Muscle of arm (tissue), 12 donors: Measurements from ENCODE around the gene MGLL. TPM values are rescaled to one million over a fixed set of nuclear protein-coding genes. Genes with fewer than 3 reads are reported as not detected.
A peak's percentile ranks its signal among the peaks of the same experiment; 100 is the strongest.
"Not testable (repeated sequence)": the region's sequence is repeated elsewhere in the genome, so short reads cannot be mapped to it uniquely, and the experiment has no call there.

Experiments used
- DNase-seq: peaks from one replicate; pipeline ENCODE4 v3.0.0-alpha.2; 2013
- polyA plus RNA-seq, 12 donors: library from polyadenylated mRNA; unstranded; fragments of 120-200 nt; gene quantifications; one replicate each; pipeline ENCODE4 v1.2.1, GENCODE V29; 2013; ENCODE audit not compliant: insufficient read length in 12 of 12

The MGLL gene
- polyA plus RNA-seq, 12 donors = 16.2 to 29.9 (median 24.6) TPM; not detected in 1

GRCh38 chr3:127694467-127695215, 127.7 kb downstream of the MGLL start:
- no peak for DNase-seq

- no peak for DNase-seq
Measured at GRCh38 chr3:127693336-127693843, 128.9 kb downstream of the MGLL start.

GRCh38 chr3:127692501-127693335, 129.6 kb downstream of the MGLL start:
- DNase-seq = no peak

- DNase-seq = no peak
Measured at GRCh38 chr3:127691974-127692373, 130.3 kb downstream of the MGLL start.

- no peak for DNase-seq
Measured at GRCh38 chr3:127691489-127691888, 130.8 kb downstream of the MGLL start.

GRCh38 chr3:127690823-127691452, 131.4 kb downstream of the MGLL start:
- no peak for DNase-seq

- DNase-seq = no peak
Measured at GRCh38 chr3:127690106-127690505, 132.2 kb downstream of the MGLL start.

GRCh38 chr3:127689266-127689860, 133.0 kb downstream of the MGLL start:
- DNase-seq = no peak

- peak; percentile 50 for DNase-seq
Measured at GRCh38 chr3:127688416-127689265, 133.7 kb downstream of the MGLL start.

GRCh38 chr3:127688022-127688415, 134.3 kb downstream of the MGLL start:
- DNase-seq = no peak

- no peak for DNase-seq
Measured at GRCh38 chr3:127687228-127687737, 135.0 kb downstream of the MGLL start.

- no peak for DNase-seq
Measured at GRCh38 chr3:127686512-127686894, 135.8 kb downstream of the MGLL start.

GRCh38 chr3:127685708-127686511, 136.4 kb downstream of the MGLL start:
- DNase-seq = no peak

- DNase-seq = no peak
Measured at GRCh38 chr3:127684871-127685707, 137.2 kb downstream of the MGLL start.

- no peak for DNase-seq
Measured at GRCh38 chr3:127682561-127682960, 139.8 kb downstream of the MGLL start.

- not testable (repeated sequence) for DNase-seq
Measured at GRCh38 chr3:127682175-127682554, 140.2 kb downstream of the MGLL start.

GRCh38 chr3:127680798-127681221, 141.5 kb downstream of the MGLL start:
- DNase-seq = no peak

- DNase-seq = no peak
Measured at GRCh38 chr3:127680146-127680661, 142.1 kb downstream of the MGLL start.
